SK-N-SH treated with all-trans-retinoic acid at 6 μM for 48 hours (cell line): ENCODE data around the gene CTDNEP1.

Source experiments
- ATAC-seq: fragments of 200-7000 bp; cut with Tn5 transposase; 3 replicates; pipeline ENCODE4 v1.9.1; 2020; ENCODE audit warnings: mild to moderate bottlenecking, moderate library complexity
- ARNTL ChIP-seq: fragments of 450-650 bp; formaldehyde crosslinking; IDR thresholded peaks from 2 replicates; pipeline ENCODE4 v1.5.0; 2020; ENCODE audit warnings: low read depth, mild to moderate bottlenecking, moderate library complexity, borderline replicate concordance
- BACH2 ChIP-seq: fragments of 250-450 bp; sonication (Bioruptor Pico); IDR thresholded peaks from 2 replicates; pipeline ENCODE4 v1.9.0; 2021; ENCODE audit warnings: mild to moderate bottlenecking, borderline replicate concordance
- CSDC2 ChIP-seq: fragments of 250-450 bp; sonication (Bioruptor Pico); IDR thresholded peaks from 2 replicates; pipeline ENCODE4 v1.5.0; 2020; ENCODE audit warnings: mild to moderate bottlenecking, moderate library complexity
- ESRRG ChIP-seq: fragments of 250-450 bp; sonication (Bioruptor Pico); IDR thresholded peaks from 2 replicates; pipeline ENCODE4 v1.6.1; 2021; ENCODE audit warnings: mild to moderate bottlenecking
- GLIS3 ChIP-seq: fragments of 250-450 bp; sonication (Bioruptor Pico); IDR thresholded peaks from 2 replicates; pipeline ENCODE4 v1.5.0; 2020; ENCODE audit warnings: mild to moderate bottlenecking, moderate library complexity
- ISL1 ChIP-seq: fragments of 250-450 bp; sonication (Bioruptor Pico); IDR thresholded peaks from 2 replicates; pipeline ENCODE4 v2.1.2; 2022; ENCODE audit warnings: mild to moderate bottlenecking, moderate library complexity
- OSR1 ChIP-seq: fragments of 250-450 bp; sonication (Bioruptor Pico); IDR thresholded peaks from 2 replicates; pipeline ENCODE4 v1.8.0; 2022; ENCODE audit warnings: moderate library complexity, mild to moderate bottlenecking, inconsistent platforms
- PPARA ChIP-seq: fragments of 250-450 bp; sonication (Bioruptor Pico); IDR thresholded peaks from 2 replicates; pipeline ENCODE4 v1.5.0; 2020; ENCODE audit warnings: mild to moderate bottlenecking, borderline replicate concordance
- SNAI2 ChIP-seq: fragments of 250-450 bp; sonication (Bioruptor Pico); IDR thresholded peaks from 2 replicates; pipeline ENCODE4 v1.5.0; 2020; ENCODE audit warnings: mild to moderate bottlenecking, moderate library complexity
- TCF4 ChIP-seq: fragments of 250-450 bp; sonication (Bioruptor Pico); IDR thresholded peaks from 2 replicates; pipeline ENCODE4 v1.8.0; 2021; ENCODE audit warnings: mild to moderate bottlenecking, moderate library complexity, borderline replicate concordance
- TOX ChIP-seq: fragments of 250-450 bp; sonication (Bioruptor Pico); IDR thresholded peaks from 2 replicates; pipeline ENCODE4 v1.8.0; 2021; ENCODE audit warnings: mild to moderate bottlenecking, moderate library complexity, borderline replicate concordance
- ZC3H10 ChIP-seq: fragments of 250-450 bp; sonication (Bioruptor Pico); IDR thresholded peaks from 2 replicates; pipeline ENCODE4 v1.5.1; 2021; ENCODE audit warnings: mild to moderate bottlenecking, moderate library complexity
- ZFP3 ChIP-seq: fragments of 250-450 bp; sonication (Bioruptor Pico); IDR thresholded peaks from 2 replicates; pipeline ENCODE4 v1.5.0; 2020; ENCODE audit warnings: mild to moderate bottlenecking, moderate library complexity
- ZFP30 ChIP-seq: fragments of 450-650 bp; formaldehyde crosslinking; IDR thresholded peaks from 2 replicates; pipeline ENCODE4 v1.5.0; 2022; ENCODE audit warnings: mild to moderate bottlenecking, moderate library complexity
- ZNF565 ChIP-seq: fragments of 450-650 bp; formaldehyde crosslinking; conservative IDR thresholded peaks from 2 replicates; pipeline ENCODE4 v1.5.0; 2020; ENCODE audit warnings: low read depth, mild to moderate bottlenecking, moderate library complexity
- ZNF70 ChIP-seq: fragments of 450-650 bp; formaldehyde crosslinking; IDR thresholded peaks from 2 replicates; pipeline ENCODE4 v1.5.0; 2020; ENCODE audit warnings: mild to moderate bottlenecking, moderate library complexity
- ZNF8 ChIP-seq: fragments of 450-650 bp; formaldehyde crosslinking; IDR thresholded peaks from 2 replicates; pipeline ENCODE4 v1.5.0; 2020; ENCODE audit warnings: mild to moderate bottlenecking, moderate library complexity
- TF ChIP-seq, protein P1 (sequence below): fragments of 250-450 bp; sonication (Bioruptor Pico); IDR thresholded peaks from 2 replicates; pipeline ENCODE4 v1.8.0; 2021; ENCODE audit warnings: low read depth, mild to moderate bottlenecking, moderate library complexity, borderline replicate concordance
- TF ChIP-seq, protein P2 (sequence below): fragments of 250-450 bp; sonication (Bioruptor Pico); IDR thresholded peaks from 2 replicates; pipeline ENCODE4 v1.5.1; 2020; ENCODE audit warnings: low read depth, mild to moderate bottlenecking, moderate library complexity
- TF ChIP-seq, protein P3 (sequence below): fragments of 250-450 bp; sonication (Bioruptor Pico); IDR thresholded peaks from 2 replicates; pipeline ENCODE4 v1.8.0; 2020; ENCODE audit warnings: mild to moderate bottlenecking, moderate library complexity, borderline replicate concordance
- TF ChIP-seq, protein P4 (sequence below): fragments of 250-450 bp; sonication (Bioruptor Pico); IDR thresholded peaks from 2 replicates; pipeline ENCODE4 v1.5.0; 2020; ENCODE audit warnings: mild to moderate bottlenecking, moderate library complexity
- TF ChIP-seq, protein P5 (sequence below): fragments of 250-450 bp; sonication (Bioruptor Pico); IDR thresholded peaks from 2 replicates; pipeline ENCODE4 v1.5.1; 2021; ENCODE audit warnings: mild to moderate bottlenecking, moderate library complexity

The CTDNEP1 gene

DNA sequence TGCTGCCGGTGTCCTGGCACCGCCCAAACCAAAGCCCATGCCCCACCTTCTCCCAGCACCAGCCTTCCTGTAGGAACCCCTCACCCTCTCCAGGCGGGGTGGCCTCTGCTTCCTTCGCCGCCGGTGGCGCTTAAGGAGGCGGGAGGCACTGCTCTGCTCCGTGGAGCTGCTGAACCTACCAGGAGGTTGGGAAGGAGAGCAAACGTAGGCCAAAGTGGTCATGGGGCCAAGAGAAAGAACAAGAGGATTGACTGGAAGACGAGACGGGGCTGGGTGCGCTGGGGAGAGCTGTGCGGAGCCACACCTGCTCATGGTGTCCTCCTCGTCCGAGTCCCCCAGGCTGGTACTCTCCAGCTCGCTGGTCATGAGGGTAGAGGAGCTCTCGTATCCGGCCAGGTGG is 22.0 kb downstream of the CTDNEP1 start:
- no peak for ATAC-seq
- TF ChIP-seq ZFP3 (CRISPR knock-in tag), result no peak
- no peak for TF ChIP-seq BACH2 (CRISPR knock-in tag)
- TF ChIP-seq, protein P1, sequence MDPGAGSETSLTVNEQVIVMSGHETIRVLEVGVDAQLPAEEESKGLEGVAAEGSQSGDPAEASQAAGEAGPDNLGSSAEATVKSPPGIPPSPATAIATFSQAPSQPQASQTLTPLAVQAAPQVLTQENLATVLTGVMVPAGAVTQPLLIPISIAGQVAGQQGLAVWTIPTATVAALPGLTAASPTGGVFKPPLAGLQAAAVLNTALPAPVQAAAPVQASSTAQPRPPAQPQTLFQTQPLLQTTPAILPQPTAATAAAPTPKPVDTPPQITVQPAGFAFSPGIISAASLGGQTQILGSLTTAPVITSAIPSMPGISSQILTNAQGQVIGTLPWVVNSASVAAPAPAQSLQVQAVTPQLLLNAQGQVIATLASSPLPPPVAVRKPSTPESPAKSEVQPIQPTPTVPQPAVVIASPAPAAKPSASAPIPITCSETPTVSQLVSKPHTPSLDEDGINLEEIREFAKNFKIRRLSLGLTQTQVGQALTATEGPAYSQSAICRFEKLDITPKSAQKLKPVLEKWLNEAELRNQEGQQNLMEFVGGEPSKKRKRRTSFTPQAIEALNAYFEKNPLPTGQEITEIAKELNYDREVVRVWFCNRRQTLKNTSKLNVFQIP (CRISPR knock-in tag), result no peak
- TF ChIP-seq, protein P2, sequence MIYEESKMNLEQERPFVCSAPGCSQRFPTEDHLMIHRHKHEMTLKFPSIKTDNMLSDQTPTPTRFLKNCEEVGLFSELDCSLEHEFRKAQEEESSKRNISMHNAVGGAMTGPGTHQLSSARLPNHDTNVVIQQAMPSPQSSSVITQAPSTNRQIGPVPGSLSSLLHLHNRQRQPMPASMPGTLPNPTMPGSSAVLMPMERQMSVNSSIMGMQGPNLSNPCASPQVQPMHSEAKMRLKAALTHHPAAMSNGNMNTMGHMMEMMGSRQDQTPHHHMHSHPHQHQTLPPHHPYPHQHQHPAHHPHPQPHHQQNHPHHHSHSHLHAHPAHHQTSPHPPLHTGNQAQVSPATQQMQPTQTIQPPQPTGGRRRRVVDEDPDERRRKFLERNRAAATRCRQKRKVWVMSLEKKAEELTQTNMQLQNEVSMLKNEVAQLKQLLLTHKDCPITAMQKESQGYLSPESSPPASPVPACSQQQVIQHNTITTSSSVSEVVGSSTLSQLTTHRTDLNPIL (CRISPR knock-in tag), result no peak
- no peak for TF ChIP-seq PPARA (CRISPR knock-in tag)
- no peak for TF ChIP-seq ZC3H10 (CRISPR knock-in tag)
- TF ChIP-seq OSR1 (CRISPR knock-in tag), result no peak
- TF ChIP-seq ZNF70 (CRISPR knock-in tag), result no peak
- TF ChIP-seq TOX, result no peak
- no peak for TF ChIP-seq ISL1 (CRISPR knock-in tag)
- no peak for TF ChIP-seq ZFP30 (CRISPR knock-in tag)
- no peak for TF ChIP-seq CSDC2 (CRISPR knock-in tag)
- no peak for TF ChIP-seq ESRRG
- no peak for TF ChIP-seq SNAI2 (CRISPR knock-in tag)
- TF ChIP-seq ARNTL (CRISPR knock-in tag), result no peak
- TF ChIP-seq, protein P3, sequence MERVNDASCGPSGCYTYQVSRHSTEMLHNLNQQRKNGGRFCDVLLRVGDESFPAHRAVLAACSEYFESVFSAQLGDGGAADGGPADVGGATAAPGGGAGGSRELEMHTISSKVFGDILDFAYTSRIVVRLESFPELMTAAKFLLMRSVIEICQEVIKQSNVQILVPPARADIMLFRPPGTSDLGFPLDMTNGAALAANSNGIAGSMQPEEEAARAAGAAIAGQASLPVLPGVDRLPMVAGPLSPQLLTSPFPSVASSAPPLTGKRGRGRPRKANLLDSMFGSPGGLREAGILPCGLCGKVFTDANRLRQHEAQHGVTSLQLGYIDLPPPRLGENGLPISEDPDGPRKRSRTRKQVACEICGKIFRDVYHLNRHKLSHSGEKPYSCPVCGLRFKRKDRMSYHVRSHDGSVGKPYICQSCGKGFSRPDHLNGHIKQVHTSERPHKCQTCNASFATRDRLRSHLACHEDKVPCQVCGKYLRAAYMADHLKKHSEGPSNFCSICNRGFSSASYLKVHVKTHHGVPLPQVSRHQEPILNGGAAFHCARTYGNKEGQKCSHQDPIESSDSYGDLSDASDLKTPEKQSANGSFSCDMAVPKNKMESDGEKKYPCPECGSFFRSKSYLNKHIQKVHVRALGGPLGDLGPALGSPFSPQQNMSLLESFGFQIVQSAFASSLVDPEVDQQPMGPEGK (CRISPR knock-in tag), result no peak
- no peak for TF ChIP-seq ZNF565 (CRISPR knock-in tag)

DNA sequence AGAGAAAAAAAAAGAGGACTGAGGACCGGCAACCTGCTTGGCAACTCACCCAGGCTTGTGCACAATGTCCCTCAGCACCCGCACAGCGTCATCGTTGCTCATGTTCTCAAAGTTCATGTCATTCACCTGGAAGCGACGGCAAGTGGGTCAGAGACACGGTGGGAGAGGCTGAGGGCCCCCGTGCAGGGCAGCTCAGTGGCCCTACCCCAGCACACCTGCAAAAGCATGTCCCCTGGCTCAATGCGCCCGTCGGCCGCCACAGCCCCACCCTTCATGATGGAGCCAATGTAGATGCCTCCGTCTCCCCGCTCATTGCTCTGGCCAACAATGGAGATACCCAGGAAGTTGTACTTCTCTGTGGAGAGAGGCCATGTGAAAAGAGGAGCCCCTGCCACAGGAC is 22.6 kb downstream of the CTDNEP1 start:
- no peak for TF ChIP-seq OSR1 (CRISPR knock-in tag)
- TF ChIP-seq GLIS3 (CRISPR knock-in tag), result no peak
- TF ChIP-seq, all 23 proteins: peak for 0
- no peak for ATAC-seq

DNA sequence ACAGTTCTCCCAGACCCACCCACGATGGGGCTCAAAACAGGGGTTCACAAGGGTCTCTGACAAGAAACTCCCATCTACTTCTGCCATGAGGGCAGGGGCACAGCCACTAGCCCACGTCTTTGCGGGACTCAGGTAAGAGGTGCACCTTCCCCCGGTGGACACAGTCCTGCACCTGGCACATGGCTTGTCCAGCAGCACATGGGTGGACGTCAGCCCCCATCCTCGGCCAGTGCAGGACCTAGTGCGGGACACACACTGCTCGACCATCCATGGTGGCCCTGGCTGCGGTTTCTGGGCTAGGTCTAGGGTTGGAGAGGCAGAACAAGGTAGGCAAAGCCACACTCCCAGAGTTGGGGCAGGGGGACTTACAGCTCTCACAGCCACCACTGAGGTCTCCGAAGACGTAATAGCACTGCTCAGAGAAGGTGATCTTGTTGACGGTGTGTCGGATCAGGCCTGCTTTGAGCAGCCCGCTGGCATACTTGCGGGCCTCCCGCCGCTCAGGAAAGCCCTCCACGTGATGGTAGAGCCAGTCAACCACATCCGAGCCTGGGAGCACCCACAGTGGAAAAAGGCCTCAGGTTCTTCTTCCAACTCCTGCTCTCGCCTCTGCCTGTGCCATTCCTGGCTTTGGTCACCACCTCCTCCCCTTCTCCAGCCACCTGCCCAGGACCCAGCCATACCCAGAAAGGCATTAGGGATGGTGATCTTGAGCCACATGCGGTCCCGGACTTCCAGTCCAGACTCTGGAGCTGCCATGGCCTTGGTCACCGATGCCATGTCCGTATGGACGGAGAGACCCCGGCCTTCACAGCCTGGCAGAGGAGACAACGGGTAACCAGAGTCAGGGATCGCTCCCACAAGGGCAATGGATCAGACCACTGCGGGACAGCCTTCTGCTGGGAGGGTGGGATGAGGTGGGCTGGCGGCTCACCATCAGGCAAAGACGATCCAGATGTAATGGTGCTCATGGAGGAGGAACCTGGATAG is 24.5 kb downstream of the CTDNEP1 start:
- ATAC-seq, result no peak
- TF ChIP-seq, protein P2 (CRISPR knock-in tag), result no peak
- TF ChIP-seq, protein P1 (CRISPR knock-in tag), result no peak
- no peak for TF ChIP-seq GLIS3 (CRISPR knock-in tag)
- TF ChIP-seq ZNF565 (CRISPR knock-in tag), result no peak
- no peak for TF ChIP-seq SNAI2 (CRISPR knock-in tag)
- TF ChIP-seq BACH2 (CRISPR knock-in tag), result no peak
- TF ChIP-seq ZNF8 (CRISPR knock-in tag), result no peak
- TF ChIP-seq ESRRG, result no peak
- TF ChIP-seq ZNF70 (CRISPR knock-in tag), result no peak
- TF ChIP-seq, protein P4, sequence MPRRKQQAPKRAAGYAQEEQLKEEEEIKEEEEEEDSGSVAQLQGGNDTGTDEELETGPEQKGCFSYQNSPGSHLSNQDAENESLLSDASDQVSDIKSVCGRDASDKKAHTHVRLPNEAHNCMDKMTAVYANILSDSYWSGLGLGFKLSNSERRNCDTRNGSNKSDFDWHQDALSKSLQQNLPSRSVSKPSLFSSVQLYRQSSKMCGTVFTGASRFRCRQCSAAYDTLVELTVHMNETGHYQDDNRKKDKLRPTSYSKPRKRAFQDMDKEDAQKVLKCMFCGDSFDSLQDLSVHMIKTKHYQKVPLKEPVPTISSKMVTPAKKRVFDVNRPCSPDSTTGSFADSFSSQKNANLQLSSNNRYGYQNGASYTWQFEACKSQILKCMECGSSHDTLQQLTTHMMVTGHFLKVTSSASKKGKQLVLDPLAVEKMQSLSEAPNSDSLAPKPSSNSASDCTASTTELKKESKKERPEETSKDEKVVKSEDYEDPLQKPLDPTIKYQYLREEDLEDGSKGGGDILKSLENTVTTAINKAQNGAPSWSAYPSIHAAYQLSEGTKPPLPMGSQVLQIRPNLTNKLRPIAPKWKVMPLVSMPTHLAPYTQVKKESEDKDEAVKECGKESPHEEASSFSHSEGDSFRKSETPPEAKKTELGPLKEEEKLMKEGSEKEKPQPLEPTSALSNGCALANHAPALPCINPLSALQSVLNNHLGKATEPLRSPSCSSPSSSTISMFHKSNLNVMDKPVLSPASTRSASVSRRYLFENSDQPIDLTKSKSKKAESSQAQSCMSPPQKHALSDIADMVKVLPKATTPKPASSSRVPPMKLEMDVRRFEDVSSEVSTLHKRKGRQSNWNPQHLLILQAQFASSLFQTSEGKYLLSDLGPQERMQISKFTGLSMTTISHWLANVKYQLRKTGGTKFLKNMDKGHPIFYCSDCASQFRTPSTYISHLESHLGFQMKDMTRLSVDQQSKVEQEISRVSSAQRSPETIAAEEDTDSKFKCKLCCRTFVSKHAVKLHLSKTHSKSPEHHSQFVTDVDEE, result no peak
- TF ChIP-seq, protein P5, sequence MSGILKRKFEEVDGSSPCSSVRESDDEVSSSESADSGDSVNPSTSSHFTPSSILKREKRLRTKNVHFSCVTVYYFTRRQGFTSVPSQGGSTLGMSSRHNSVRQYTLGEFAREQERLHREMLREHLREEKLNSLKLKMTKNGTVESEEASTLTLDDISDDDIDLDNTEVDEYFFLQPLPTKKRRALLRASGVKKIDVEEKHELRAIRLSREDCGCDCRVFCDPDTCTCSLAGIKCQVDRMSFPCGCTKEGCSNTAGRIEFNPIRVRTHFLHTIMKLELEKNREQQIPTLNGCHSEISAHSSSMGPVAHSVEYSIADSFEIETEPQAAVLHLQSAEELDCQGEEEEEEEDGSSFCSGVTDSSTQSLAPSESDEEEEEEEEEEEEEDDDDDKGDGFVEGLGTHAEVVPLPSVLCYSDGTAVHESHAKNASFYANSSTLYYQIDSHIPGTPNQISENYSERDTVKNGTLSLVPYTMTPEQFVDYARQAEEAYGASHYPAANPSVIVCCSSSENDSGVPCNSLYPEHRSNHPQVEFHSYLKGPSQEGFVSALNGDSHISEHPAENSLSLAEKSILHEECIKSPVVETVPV (CRISPR knock-in tag), result no peak
- no peak for TF ChIP-seq ZFP3 (CRISPR knock-in tag)
- TF ChIP-seq ARNTL (CRISPR knock-in tag), result no peak
- TF ChIP-seq ISL1 (CRISPR knock-in tag), result no peak
- no peak for TF ChIP-seq TOX
- TF ChIP-seq PPARA (CRISPR knock-in tag), result no peak
- no peak for TF ChIP-seq TCF4 (CRISPR knock-in tag)
- TF ChIP-seq OSR1 (CRISPR knock-in tag), result no peak
- no peak for TF ChIP-seq ZFP30 (CRISPR knock-in tag)
